GM21528 (cell line): ENCODE results near the gene EML2.
A peak's percentile ranks its signal among the peaks of the same experiment; 100 is the strongest.
"Not testable (repeated sequence)": the region's sequence is repeated elsewhere in the genome, so short reads cannot be mapped to it uniquely, and the experiment has no call there.

ENCODE experiments used
- ATAC-seq: cut with Tn5 transposase; IDR thresholded peaks from one replicate; pipeline ENCODE4 v1.9.1; 2021; ENCODE audit warnings: mild to moderate bottlenecking, moderate library complexity; ENCODE audit not compliant: unreplicated experiment, low FRiP score

The EML2 gene, protein sequence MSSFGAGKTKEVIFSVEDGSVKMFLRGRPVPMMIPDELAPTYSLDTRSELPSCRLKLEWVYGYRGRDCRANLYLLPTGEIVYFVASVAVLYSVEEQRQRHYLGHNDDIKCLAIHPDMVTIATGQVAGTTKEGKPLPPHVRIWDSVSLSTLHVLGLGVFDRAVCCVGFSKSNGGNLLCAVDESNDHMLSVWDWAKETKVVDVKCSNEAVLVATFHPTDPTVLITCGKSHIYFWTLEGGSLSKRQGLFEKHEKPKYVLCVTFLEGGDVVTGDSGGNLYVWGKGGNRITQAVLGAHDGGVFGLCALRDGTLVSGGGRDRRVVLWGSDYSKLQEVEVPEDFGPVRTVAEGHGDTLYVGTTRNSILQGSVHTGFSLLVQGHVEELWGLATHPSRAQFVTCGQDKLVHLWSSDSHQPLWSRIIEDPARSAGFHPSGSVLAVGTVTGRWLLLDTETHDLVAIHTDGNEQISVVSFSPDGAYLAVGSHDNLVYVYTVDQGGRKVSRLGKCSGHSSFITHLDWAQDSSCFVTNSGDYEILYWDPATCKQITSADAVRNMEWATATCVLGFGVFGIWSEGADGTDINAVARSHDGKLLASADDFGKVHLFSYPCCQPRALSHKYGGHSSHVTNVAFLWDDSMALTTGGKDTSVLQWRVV

DNA sequence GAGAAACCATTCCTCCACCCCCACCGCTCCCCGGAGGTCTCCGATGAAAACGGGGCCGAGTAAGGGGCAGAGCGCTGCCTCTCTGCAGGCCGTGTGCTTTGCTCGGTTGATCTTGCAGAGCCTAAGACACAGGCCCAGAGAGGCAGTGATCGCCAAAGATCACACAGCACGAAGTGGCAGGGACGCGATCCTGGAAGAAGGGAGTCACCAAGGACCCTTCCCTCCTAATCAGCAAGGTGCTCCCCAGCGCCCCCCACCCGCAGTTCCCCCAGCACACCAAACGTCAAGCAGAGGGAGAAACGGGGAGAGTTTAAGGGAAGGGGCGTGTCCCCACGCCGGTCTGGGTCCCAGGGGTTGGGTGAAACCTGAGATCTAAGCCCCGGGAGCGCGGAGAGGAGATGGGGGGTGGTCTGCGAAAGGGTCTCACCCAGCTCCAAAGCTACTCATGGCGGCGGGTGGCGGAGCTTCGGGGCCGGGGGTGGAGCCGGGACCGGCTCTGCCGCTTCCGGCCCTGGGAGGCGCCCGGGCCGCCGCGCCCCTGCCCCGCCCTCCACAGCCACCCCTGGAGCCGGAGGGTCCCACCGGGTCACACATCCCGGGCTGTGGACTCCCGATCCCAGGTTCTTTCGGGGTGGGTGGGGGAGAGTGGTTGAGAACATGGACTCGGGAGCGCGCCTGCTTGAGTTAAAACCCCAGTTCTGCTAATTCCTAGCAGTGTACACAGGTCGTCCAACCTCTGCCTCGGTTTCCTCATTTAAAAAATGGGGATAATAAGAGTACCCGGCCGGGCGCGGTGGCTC is at the start of gene EML2:
TSS of gene EML2 (minus strand) at position 468 of the 800 bp plus-strand sequence. CDS start at position 447, 21 bp downstream.
- ATAC-seq, result no peak

- no peak for ATAC-seq
Measured at GRCh38 chr19:45687599-45687998, 48.4 kb upstream of the EML2 start.

GRCh38 chr19:45685045-45685444 is 45.8 kb upstream of the EML2 start:
- ATAC-seq, result not testable (repeated sequence)

DNA sequence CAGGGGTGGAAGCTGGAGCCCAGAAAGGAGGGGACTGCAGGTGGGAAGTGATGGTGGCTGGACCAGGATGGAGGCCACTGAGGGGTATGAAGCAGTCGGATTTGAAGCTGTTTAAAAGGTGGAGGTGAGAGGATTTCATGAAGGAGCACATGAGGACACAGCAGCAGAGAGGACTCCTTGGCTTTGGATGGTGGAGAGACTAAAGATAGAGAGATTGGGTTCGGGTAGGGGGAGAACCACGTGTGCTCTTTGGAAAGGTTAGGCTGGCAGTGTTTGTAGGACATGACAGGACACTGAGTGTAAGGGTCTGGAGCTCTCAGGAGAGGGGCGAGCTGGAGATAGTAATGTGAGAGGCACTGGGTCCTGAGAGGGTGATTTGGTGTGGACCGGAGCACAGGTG is 43.7 kb upstream of the EML2 start:
- ATAC-seq, result no peak

DNA sequence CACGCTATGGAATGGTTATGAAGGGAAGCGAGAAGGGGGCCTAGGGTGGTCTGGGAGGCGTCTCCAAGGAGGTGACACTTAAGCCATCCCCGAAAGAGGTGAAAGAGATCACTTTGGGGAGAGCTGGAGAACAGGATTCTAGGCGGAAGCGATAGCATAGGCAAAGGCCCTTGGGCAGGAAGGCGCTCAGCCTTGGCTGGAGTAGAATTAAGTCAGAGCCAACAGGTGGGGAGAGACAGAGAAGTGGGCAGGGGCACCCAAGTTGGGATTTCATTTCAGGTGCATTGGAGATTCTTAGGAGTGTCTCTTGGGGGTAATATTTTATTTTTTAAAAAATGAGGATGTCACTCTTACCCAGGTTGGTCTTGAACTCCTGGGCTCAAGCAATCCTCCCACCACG is 42.9 kb upstream of the EML2 start:
- ATAC-seq, result no peak

GRCh38 chr19:45681391-45682015 is 42.3 kb upstream of the EML2 start:
- peak; percentile 69 for ATAC-seq

GRCh38 chr19:45677351-45678230 is 38.4 kb upstream of the EML2 start:
- ATAC-seq, result no peak

- ATAC-seq, result no peak
Measured at GRCh38 chr19:45676851-45677263, 37.7 kb upstream of the EML2 start.

DNA sequence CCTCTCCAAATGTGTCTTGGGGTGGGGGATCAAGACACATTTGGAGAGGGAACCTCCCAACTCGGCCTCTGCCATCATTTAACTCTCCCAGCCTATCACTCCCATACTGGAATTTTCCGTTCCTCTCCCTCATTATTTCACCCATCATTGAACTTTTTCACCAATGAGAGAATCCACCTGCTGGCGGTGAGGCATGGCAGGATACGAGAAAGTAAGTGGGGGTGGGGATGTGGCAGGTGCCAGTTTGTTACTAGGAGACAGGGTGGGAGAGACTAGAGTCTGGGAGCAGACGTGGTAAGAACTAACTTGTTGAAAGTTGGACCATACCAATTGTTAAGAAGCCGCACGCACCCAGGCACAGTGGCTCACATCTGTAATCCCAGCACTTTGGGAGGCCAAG is 35.7 kb upstream of the EML2 start:
- ATAC-seq, result no peak

GRCh38 chr19:45670670-45671453 is 31.7 kb upstream of the EML2 start:
- peak; percentile 41 for ATAC-seq

GRCh38 chr19:45668342-45668871 is 29.2 kb upstream of the EML2 start:
- ATAC-seq, result no peak

DNA sequence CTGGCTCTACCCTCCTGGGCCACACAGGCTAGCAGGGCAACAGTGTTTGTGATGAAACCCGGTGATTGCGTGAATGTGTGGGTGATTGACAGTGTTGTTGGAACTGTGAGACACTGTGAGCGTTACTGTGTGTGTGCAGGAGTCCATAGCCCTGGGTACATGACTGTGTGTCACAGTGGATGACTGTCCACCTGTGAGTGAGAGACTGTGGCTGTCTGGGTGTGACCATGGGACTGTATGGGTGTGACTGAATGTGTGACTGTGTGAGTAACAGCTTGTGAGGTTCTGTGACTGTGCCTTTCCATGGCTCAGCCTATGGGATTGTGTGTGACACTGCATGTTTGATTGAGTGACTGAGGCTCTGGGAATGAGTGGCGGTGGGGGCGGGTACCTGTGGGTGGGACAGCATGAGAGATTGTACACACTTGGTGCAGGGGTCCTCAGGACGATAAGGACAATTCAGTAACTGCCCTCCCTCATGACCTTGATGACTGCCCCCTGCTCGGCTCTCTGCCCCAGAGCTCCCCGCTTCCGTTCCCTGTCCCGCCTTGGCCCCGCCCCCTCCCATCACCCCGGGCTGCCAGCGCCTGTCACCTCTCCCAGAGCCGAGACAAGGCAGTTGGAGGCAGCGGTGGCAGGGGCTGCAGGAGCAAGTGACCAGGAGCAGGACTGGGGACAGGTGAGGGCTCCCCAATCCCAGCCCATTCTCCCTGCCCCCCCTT is 28.6 kb upstream of the EML2 start, which contains the start of gene GIPR:
TSS of gene GIPR (plus strand) at position 602 of the 722 bp plus-strand sequence. CDS start 1,300 bp downstream, outside the sequence.
- ATAC-seq, result no peak

GRCh38 chr19:45664575-45664974 is 25.4 kb upstream of the EML2 start:
- no peak for ATAC-seq

- no peak for ATAC-seq
Measured at GRCh38 chr19:45663800-45664199, 24.6 kb upstream of the EML2 start.

DNA sequence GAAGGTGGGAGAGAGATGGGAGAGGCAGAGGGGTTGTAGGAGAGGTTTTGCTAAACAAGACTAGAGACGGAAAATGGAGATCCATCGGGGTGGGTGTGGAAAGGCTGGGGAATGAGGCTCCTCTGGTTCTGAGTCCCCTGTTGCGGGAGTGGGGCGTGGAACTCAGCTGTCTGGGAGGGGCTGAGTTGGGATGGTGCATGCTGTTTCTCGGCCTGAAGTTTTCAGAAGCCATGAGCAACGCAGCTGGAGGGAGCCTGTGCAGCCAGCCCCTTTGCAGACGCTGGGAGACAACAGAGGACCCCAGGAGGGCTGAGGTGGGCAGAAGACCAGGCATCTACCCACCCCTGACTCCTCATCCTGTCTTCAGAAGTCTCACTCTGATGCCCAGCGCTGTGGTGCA is 21.4 kb upstream of the EML2 start:
- no peak for ATAC-seq

DNA sequence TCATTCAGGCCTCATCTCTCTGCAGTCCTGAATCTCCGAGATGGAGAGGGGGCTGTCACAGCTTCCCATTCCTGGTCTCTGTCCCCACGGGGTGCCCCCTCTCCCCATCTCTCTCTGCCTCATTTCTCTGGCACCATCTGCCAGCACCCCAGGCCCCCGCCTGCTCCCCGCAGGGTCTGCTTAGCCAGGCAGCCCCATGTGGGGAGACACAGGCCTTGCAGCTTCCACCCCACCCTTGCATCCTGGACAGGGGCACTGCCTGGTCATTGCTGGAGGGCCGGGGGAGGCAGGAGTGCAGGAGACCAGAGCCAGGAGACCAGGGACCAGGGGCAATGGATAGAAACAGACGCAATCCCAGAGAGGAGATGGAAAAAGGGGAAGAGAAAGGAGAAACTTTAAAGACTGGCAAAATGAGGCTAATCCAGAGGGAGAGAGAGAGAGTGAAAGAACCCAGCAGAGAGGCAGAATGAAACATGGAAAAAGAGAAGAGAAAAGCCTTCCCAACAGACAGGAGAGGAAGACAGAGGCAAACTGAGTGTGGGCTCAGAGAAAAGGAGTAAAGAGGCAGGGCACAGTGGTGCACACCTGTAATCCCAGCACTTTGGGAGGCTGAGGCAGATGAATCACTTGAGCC is 20.0 kb upstream of the EML2 start:
- no peak for ATAC-seq

DNA sequence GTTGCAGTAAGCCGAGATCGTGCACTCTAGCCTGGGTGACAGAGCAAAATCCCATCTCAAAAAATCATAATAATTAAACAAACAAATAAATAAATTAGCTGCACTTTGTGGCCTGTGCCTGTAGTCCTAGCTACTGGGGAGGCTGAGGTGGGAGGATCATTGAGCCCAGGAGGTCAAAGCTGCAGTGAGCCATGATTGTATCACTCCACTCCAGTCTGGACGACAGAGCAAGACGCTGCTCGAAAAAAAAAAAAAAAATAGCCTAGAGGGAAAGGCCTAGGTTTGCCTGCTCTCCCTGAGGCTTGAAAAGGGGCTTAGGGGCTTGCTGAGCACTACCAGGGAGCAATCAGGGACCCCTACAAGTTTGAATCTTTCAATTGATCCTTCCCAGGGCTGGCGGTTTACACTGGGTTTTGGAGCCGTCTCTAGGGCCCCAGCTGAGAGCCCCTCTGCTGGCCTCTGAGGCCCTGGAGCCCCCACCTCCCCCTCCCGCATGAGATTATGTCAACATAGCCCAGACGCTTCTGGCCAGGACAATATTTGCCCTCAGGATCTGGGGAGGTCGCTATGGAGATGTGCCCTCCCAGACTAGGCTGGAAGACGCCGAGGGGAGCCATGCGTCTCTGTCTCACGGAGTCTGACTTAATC is 18.4 kb upstream of the EML2 start:
- ATAC-seq, result no peak
